RWPE2 (cell line): ENCODE results near the gene TMOD1.

Source experiments
- ATAC-seq: fragments of 200-7000 bp; cut with Tn5 transposase; 3 replicates; pipeline ENCODE4 v1.9.1; 2021; ENCODE audit warnings: low read depth
- DNase-seq: peaks from one replicate; pipeline ENCODE4 v3.0.0-alpha.2; 2020; ENCODE audit warnings: low spot score
- H3K27ac ChIP-seq: fragments of 450-650 bp; 2 replicates; pipeline ENCODE4 v1.5.1; 2017; ENCODE audit warnings: mild to moderate bottlenecking; ENCODE audit not compliant: poor library complexity, severe bottlenecking
- H3K27me3 ChIP-seq: fragments of 250-450 bp; sonication (Bioruptor Pico); 2 replicates; pipeline ENCODE4 v1.5.1; 2021; ENCODE audit warnings: mild to moderate bottlenecking, moderate library complexity; ENCODE audit not compliant: insufficient read depth, poor library complexity, severe bottlenecking
- H3K36me3 ChIP-seq: fragments of 250-450 bp; sonication (Bioruptor Pico); 2 replicates; pipeline ENCODE4 v1.5.1; 2020; ENCODE audit warnings: low read depth, mild to moderate bottlenecking, moderate library complexity
- H3K4me1 ChIP-seq: fragments of 250-450 bp; sonication (Bioruptor Pico); 2 replicates; pipeline ENCODE4 v1.5.1; 2021; ENCODE audit warnings: mild to moderate bottlenecking, moderate library complexity; ENCODE audit not compliant: insufficient read depth, poor library complexity, severe bottlenecking
- H3K4me3 ChIP-seq: fragments of 250-450 bp; sonication (Bioruptor Pico); 2 replicates; pipeline ENCODE4 v1.5.1; 2021; ENCODE audit warnings: mild to moderate bottlenecking, moderate library complexity; ENCODE audit not compliant: severe bottlenecking
- H3K9me3 ChIP-seq: fragments of 250-450 bp; sonication (Bioruptor Pico); 2 replicates; pipeline ENCODE4 v1.5.1; 2021; ENCODE audit warnings: mild to moderate bottlenecking, moderate library complexity; ENCODE audit not compliant: severe bottlenecking
- CTCF ChIP-seq: fragments of 450-650 bp; IDR thresholded peaks from one replicate; pipeline ENCODE4 v1.5.1; 2017; ENCODE audit warnings: mild to moderate bottlenecking, moderate library complexity; ENCODE audit not compliant: poor library complexity, severe bottlenecking

TMOD1 gene

GRCh38 chr9:97623946-97624345, 122.5 kb downstream of the TMOD1 start:
- Histone ChIP-seq H3K27ac (no peak overlapping the region), H3K9me3 (no peaks in the 10 kb centered on the region), H3K4me1 (no peaks in the 10 kb centered on the region), H3K36me3 (peaks cover 51% of the 10 kb centered on the region), H3K27me3 (no peaks in the 10 kb centered on the region), H3K4me3 (no peak overlapping the region)
- TF ChIP-seq CTCF, result no peak
- no peak for DNase-seq
- ATAC-seq, result no peak

GRCh38 chr9:97625620-97626019, 124.2 kb downstream of the TMOD1 start:
- Histone ChIP-seq H3K27me3 (no peaks in the 10 kb centered on the region), H3K27ac (no peak overlapping the region), H3K4me1 (no peaks in the 10 kb centered on the region), H3K36me3 (peaks cover 43% of the 10 kb centered on the region), H3K4me3 (no peak overlapping the region), H3K9me3 (no peaks in the 10 kb centered on the region)
- TF ChIP-seq CTCF, result no peak
- DNase-seq, result no peak
- no peak for ATAC-seq

GRCh38 chr9:97627624-97628023, 126.2 kb downstream of the TMOD1 start:
- Histone ChIP-seq H3K36me3 (peaks cover 33% of the 10 kb centered on the region), H3K27me3 (no peaks in the 10 kb centered on the region), H3K4me3 (no peak overlapping the region), H3K9me3 (no peaks in the 10 kb centered on the region), H3K27ac (no peak overlapping the region), H3K4me1 (no peaks in the 10 kb centered on the region)
- DNase-seq (no peak), ATAC-seq (no peak)
- no peak for TF ChIP-seq CTCF

- ATAC-seq, result no peak
- TF ChIP-seq CTCF, result no peak
- no peak for DNase-seq
Observed at GRCh38 chr9:97628668-97629067, 127.2 kb downstream of the TMOD1 start.

GRCh38 chr9:97629156-97629555, 127.7 kb downstream of the TMOD1 start:
- no peak for DNase-seq
- no peaks in the 10 kb centered on the region for H3K9me3 ChIP-seq
- peaks cover 34% of the 10 kb centered on the region for H3K36me3 ChIP-seq
- H3K27ac ChIP-seq, result no peak overlapping the region
- no peaks in the 10 kb centered on the region for H3K4me1 ChIP-seq
- H3K4me3 ChIP-seq, result no peak overlapping the region
- no peaks in the 10 kb centered on the region for H3K27me3 ChIP-seq
- TF ChIP-seq CTCF, result no peak
- ATAC-seq, result no peak

More at GRCh38 chr9:97628668-97629067, 127.2 kb downstream of the TMOD1 start:
- H3K9me3 ChIP-seq, result no peaks in the 10 kb centered on the region
- H3K4me1 ChIP-seq, result no peaks in the 10 kb centered on the region
- H3K4me3 ChIP-seq, result no peak overlapping the region
- no peaks in the 10 kb centered on the region for H3K27me3 ChIP-seq
- no peak overlapping the region for H3K27ac ChIP-seq
- peaks cover 32% of the 10 kb centered on the region for H3K36me3 ChIP-seq
